ENCODE data around the gene SPON1.

DNA sequence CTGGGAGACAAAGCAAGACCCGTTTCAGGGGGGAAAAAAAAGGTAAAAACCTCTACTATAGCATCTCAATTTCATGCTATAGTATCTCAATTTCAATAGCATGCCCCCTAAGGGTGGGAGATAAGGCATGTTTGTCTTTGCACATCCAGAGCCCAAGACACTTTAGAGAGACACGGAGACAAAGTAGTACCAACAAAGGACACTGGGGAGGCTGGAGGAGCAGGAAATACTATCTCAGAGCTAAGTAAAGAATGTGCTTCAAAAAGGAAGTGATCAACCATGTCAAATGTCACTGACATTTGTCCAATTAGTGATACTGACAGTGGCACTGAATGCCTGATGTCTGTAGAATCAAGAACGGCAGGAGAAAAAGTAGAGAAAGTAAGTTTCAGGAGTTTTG is 327.9 kb downstream of the SPON1 start:
- TF ChIP-seq POLR2A (IDR thresholded peaks at IDR 0.05; ENCODE audit: low read length) (no peak), ESRRA (IDR thresholded peaks at IDR 0.05; ENCODE audit: borderline replicate concordance, low read length) (no peak), PHF8 (IDR thresholded peaks at IDR 0.05; ENCODE audit: borderline replicate concordance, low read depth) (no peak), CEBPB (IDR thresholded peaks at IDR 0.05) (no peak), JUN (IDR thresholded peaks at IDR 0.05) (no peak), BHLHE40 (IDR thresholded peaks at IDR 0.05; ENCODE audit: low read depth, low read length) (no peak), NPAS2 (CRISPR knock-in tag; IDR thresholded peaks at IDR 0.05; ENCODE audit: borderline replicate concordance) (no peak), CHD2 (IDR thresholded peaks at IDR 0.05; ENCODE audit: low read length, partially characterized antibody) (no peak), RARB (CRISPR knock-in tag; IDR thresholded peaks at IDR 0.05) (no peak), SMC3 (IDR thresholded peaks at IDR 0.05) (no peak), CHD4 (IDR thresholded peaks at IDR 0.05; ENCODE audit: borderline replicate concordance) (no peak), SREBF2 (IDR thresholded peaks at IDR 0.05) (no peak)
- TF ChIP-seq, protein P1, sequence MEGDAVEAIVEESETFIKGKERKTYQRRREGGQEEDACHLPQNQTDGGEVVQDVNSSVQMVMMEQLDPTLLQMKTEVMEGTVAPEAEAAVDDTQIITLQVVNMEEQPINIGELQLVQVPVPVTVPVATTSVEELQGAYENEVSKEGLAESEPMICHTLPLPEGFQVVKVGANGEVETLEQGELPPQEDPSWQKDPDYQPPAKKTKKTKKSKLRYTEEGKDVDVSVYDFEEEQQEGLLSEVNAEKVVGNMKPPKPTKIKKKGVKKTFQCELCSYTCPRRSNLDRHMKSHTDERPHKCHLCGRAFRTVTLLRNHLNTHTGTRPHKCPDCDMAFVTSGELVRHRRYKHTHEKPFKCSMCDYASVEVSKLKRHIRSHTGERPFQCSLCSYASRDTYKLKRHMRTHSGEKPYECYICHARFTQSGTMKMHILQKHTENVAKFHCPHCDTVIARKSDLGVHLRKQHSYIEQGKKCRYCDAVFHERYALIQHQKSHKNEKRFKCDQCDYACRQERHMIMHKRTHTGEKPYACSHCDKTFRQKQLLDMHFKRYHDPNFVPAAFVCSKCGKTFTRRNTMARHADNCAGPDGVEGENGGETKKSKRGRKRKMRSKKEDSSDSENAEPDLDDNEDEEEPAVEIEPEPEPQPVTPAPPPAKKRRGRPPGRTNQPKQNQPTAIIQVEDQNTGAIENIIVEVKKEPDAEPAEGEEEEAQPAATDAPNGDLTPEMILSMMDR (IDR thresholded peaks at IDR 0.05), result no peak
- TF ChIP-seq, protein P2, sequence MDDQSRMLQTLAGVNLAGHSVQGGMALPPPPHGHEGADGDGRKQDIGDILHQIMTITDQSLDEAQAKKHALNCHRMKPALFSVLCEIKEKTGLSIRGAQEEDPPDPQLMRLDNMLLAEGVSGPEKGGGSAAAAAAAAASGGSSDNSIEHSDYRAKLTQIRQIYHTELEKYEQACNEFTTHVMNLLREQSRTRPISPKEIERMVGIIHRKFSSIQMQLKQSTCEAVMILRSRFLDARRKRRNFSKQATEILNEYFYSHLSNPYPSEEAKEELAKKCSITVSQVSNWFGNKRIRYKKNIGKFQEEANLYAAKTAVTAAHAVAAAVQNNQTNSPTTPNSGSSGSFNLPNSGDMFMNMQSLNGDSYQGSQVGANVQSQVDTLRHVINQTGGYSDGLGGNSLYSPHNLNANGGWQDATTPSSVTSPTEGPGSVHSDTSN (IDR thresholded peaks at IDR 0.05), result no peak

Data from A549 (cell line).